WTC11 (cell line): ENCODE results near the gene TBC1D14.

Experiments
- ETV6 ChIP-seq: sonication (generic); formaldehyde crosslinking; IDR thresholded peaks from 2 replicates; pipeline ENCODE4 v1.8.1; 2022; ENCODE audit warnings: mild to moderate bottlenecking, missing genetic modification reagents
- FOXK1 ChIP-seq: sonication (generic); formaldehyde crosslinking; IDR thresholded peaks from 2 replicates; pipeline ENCODE4 v1.8.0; 2022; ENCODE audit warnings: mild to moderate bottlenecking, moderate library complexity, missing genetic modification reagents
- FOXP1 ChIP-seq: sonication (generic); formaldehyde crosslinking; IDR thresholded peaks from 2 replicates; pipeline ENCODE4 v1.8.0; 2022; ENCODE audit warnings: missing genetic modification reagents, mild to moderate bottlenecking, moderate library complexity, borderline replicate concordance
- GABPB1 ChIP-seq: sonication (generic); formaldehyde crosslinking; IDR thresholded peaks from 2 replicates; pipeline ENCODE4 v1.8.1; 2023; ENCODE audit warnings: mild to moderate bottlenecking, missing genetic modification reagents
- KAT7 ChIP-seq: sonication (generic); formaldehyde crosslinking; IDR thresholded peaks from 2 replicates; pipeline ENCODE4 v1.8.1; 2023; ENCODE audit warnings: missing genetic modification reagents, mild to moderate bottlenecking, borderline replicate concordance
- RELA ChIP-seq: sonication (generic); formaldehyde crosslinking; IDR thresholded peaks from 2 replicates; pipeline ENCODE4 v1.8.1; 2022; ENCODE audit warnings: missing genetic modification reagents, mild to moderate bottlenecking, borderline replicate concordance
- TF ChIP-seq, protein P1 (sequence below): sonication (generic); formaldehyde crosslinking; conservative IDR thresholded peaks from 2 replicates; pipeline ENCODE4 v1.8.1; 2022; ENCODE audit warnings: mild to moderate bottlenecking, missing genetic modification reagents
- TF ChIP-seq, protein P2 (sequence below): sonication (generic); formaldehyde crosslinking; IDR thresholded peaks from 2 replicates; pipeline ENCODE4 v1.8.0; 2022; ENCODE audit warnings: mild to moderate bottlenecking, missing genetic modification reagents
- TF ChIP-seq, protein P3 (sequence below): fragments of 250-450 bp; sonication (Bioruptor Pico); conservative IDR thresholded peaks from 2 replicates; pipeline ENCODE4 v1.9.0; 2021; ENCODE audit warnings: mild to moderate bottlenecking
- TF ChIP-seq, protein P4 (sequence below): fragments of 200-600 bp; IDR thresholded peaks from 2 replicates; pipeline ENCODE4 v1.8.0; 2022; ENCODE audit warnings: antibody characterized with exemption
- TF ChIP-seq, protein P5 (sequence below): sonication (generic); formaldehyde crosslinking; IDR thresholded peaks from 2 replicates; pipeline ENCODE4 v1.8.1; 2023; ENCODE audit warnings: mild to moderate bottlenecking, missing genetic modification reagents, moderate library complexity

DNA sequence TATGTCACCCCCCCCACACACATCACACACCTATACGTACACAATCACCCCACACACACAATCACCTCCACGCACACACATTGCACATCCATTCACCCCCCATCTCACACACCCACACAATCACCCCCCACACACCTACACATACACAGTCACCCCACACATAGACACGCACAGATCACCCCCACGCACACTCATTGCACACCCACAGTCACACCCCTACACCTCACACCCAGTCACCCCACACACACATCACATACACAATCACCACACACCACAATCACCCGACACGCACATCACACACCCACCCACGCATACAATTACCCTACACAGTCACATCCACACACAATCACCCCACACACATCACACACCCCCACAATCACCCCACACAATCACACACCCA is 117.7 kb downstream of the TBC1D14 start:
- TF ChIP-seq, protein P1, sequence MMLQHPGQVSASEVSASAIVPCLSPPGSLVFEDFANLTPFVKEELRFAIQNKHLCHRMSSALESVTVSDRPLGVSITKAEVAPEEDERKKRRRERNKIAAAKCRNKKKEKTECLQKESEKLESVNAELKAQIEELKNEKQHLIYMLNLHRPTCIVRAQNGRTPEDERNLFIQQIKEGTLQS (CRISPR knock-in tag), result no peak
- TF ChIP-seq FOXP1 (CRISPR knock-in tag) (no peak), FOXK1 (CRISPR knock-in tag) (no peak), KAT7 (CRISPR knock-in tag) (no peak), RELA (no peak), GABPB1 (no peak), ETV6 (CRISPR knock-in tag) (no peak)
- TF ChIP-seq, protein P2, sequence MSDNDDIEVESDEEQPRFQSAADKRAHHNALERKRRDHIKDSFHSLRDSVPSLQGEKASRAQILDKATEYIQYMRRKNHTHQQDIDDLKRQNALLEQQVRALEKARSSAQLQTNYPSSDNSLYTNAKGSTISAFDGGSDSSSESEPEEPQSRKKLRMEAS (CRISPR knock-in tag), result no peak
- TF ChIP-seq, protein P3, sequence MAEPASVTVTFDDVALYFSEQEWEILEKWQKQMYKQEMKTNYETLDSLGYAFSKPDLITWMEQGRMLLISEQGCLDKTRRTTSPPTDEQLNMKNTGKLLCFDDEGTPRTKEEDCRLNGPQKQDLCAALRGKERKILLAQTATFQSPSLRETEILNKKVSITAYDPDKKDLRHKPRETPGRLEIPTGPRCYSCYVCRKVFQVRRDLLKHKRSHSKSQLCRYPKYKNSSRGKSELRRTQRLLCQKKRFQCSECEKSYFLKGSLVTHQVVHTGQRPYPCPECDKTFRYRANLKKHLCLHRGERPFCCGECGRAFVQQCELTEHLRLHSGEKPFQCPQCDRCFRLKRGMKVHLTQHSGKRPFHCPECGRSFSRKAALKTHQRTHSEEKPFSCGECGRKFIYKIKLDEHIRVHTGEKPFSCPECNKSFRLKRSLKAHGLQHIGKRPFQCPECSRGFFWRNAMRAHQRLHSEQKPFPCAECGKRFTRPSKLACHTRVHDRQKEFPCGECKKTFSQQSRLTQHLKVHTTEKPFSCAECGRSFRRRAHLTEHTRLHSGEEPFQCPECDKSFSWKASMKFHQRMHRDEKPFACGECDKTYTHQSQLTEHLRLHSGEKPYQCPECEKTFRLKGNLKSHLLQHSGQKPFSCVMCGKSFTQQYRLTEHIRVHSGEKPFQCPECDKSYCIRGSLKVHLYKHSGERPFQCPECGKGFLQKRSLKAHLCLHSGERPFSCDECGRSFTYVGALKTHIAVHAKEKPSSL (CRISPR knock-in tag), result no peak
- TF ChIP-seq, protein P4, sequence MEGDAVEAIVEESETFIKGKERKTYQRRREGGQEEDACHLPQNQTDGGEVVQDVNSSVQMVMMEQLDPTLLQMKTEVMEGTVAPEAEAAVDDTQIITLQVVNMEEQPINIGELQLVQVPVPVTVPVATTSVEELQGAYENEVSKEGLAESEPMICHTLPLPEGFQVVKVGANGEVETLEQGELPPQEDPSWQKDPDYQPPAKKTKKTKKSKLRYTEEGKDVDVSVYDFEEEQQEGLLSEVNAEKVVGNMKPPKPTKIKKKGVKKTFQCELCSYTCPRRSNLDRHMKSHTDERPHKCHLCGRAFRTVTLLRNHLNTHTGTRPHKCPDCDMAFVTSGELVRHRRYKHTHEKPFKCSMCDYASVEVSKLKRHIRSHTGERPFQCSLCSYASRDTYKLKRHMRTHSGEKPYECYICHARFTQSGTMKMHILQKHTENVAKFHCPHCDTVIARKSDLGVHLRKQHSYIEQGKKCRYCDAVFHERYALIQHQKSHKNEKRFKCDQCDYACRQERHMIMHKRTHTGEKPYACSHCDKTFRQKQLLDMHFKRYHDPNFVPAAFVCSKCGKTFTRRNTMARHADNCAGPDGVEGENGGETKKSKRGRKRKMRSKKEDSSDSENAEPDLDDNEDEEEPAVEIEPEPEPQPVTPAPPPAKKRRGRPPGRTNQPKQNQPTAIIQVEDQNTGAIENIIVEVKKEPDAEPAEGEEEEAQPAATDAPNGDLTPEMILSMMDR, result no peak
- TF ChIP-seq, protein P5, sequence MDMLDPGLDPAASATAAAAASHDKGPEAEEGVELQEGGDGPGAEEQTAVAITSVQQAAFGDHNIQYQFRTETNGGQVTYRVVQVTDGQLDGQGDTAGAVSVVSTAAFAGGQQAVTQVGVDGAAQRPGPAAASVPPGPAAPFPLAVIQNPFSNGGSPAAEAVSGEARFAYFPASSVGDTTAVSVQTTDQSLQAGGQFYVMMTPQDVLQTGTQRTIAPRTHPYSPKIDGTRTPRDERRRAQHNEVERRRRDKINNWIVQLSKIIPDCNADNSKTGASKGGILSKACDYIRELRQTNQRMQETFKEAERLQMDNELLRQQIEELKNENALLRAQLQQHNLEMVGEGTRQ (CRISPR knock-in tag), result no peak
